ENCODE results near the gene EXOC6B. TPM values are rescaled to one million over a fixed set of nuclear protein-coding genes. Genes with fewer than 3 reads are reported as not detected.

EXOC6B gene
- total RNA-seq, 1 donor: 9.0 TPM

DNA sequence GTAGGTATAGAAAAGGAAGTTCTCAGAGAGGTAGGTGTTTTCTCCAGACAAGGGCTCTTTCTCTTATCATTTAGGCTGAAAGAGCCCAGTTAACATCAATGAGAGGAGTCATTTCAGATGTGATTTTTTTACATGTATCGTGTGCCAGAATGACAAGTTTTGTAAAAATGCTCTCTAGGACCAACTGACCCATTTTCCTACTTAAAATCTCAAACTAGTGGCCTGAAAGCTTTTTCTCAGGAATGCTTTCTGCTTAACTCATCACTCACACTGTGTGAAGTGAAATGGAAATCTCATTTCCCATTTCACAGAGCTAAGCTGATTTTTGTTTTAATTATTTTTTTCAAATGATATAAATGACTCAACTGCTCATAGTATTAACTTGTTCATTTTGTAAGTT lies 549.5 kb downstream of the EXOC6B start:
- Histone ChIP-seq H3K9me3 (ENCODE audit: low read depth, low read length) (no peaks in the 10 kb centered on the region), H3K27me3 (ENCODE audit: insufficient read depth, low read length) (no peaks in the 10 kb centered on the region), H3K4me1 (ENCODE audit: insufficient read depth, low read length) (no peaks in the 10 kb centered on the region), H3K4me3 (ENCODE audit: low read length) (no peak overlapping the region)

GRCh38 chr2:72275084-72275483 lies 550.7 kb downstream of the EXOC6B start:
- Histone ChIP-seq H3K4me1 (ENCODE audit: insufficient read depth, low read length) (no peaks in the 10 kb centered on the region), H3K9me3 (ENCODE audit: low read depth, low read length) (no peaks in the 10 kb centered on the region), H3K4me3 (ENCODE audit: low read length) (no peak overlapping the region), H3K27me3 (ENCODE audit: insufficient read depth, low read length) (no peaks in the 10 kb centered on the region)

DNA sequence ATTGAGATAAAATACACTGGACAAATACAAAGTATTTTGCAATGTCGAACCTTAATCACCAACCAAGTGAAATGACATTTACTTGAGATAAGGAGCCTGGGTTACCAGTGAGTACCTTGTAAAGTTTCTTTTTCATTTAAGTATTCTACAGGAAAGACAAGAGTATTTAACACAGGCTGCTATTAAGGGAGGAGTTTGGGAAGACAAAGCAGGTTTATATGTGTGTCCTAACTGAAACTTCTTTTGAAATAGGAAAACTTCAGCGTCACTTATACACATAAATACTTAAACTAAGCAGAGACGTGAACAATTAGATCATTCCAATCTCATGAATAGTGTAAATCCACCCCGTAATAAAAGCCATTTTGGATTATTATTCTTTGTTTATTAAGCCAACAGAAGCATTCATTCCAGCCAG lies 551.4 kb downstream of the EXOC6B start:
- H3K4me3 ChIP-seq (ENCODE audit: low read length): no peak overlapping the region
- no peaks in the 10 kb centered on the region for H3K9me3 ChIP-seq (ENCODE audit: low read depth, low read length)
- no peaks in the 10 kb centered on the region for H3K27me3 ChIP-seq (ENCODE audit: insufficient read depth, low read length)
- H3K4me1 ChIP-seq (ENCODE audit: insufficient read depth, low read length): no peaks in the 10 kb centered on the region

- Histone ChIP-seq H3K4me3 (ENCODE audit: low read length) (no peak overlapping the region), H3K27me3 (ENCODE audit: insufficient read depth, low read length) (no peaks in the 10 kb centered on the region), H3K9me3 (ENCODE audit: low read depth, low read length) (no peaks in the 10 kb centered on the region), H3K4me1 (ENCODE audit: insufficient read depth, low read length) (no peaks in the 10 kb centered on the region)
Measured at GRCh38 chr2:72273384-72273783, 552.4 kb downstream of the EXOC6B start.

DNA sequence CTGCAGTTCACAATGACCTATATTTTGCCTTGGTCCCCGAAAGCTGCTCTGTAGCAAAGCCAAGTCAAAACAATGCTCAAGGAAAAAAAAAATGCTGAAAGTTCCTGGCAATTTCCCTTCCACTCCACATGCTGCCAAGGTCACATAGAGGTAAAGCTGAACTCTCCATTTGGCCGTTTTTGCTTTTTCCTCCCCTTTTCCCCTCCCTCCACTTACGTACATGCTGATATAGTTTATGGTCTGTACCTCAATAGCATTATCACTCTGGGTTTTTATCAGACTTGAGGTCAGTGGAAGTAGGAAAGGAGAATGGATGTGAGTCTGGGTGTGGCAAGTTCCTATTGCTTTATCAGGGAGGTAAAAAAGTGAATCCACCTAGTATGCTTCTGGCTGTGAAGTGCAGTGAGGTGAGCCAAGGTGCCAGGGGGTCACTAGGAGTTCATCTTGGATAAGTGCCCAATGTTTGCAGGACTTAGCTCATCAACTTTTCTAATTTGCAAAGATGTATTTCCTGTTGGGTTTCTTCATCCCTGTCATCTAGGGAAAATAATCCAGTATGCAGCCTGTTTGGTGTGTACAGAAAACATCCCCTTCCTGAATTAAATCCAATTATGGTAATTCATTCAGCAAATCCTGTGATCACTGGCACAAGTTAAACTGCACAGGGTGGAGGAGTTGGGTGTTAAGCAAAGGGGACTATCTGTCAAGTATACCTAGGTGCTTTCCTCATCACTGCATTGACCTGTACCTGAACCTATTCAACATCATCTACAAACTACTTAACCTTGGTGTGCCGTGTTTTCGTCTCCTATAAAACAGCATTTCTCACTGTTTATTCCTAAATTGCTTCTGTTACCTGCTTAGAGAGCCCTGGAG lies 553.8 kb downstream of the EXOC6B start:
- Histone ChIP-seq H3K4me1 (ENCODE audit: insufficient read depth, low read length) (no peaks in the 10 kb centered on the region), H3K27me3 (ENCODE audit: insufficient read depth, low read length) (no peaks in the 10 kb centered on the region), H3K9me3 (ENCODE audit: low read depth, low read length) (no peaks in the 10 kb centered on the region), H3K4me3 (ENCODE audit: low read length) (no peak overlapping the region)

DNA sequence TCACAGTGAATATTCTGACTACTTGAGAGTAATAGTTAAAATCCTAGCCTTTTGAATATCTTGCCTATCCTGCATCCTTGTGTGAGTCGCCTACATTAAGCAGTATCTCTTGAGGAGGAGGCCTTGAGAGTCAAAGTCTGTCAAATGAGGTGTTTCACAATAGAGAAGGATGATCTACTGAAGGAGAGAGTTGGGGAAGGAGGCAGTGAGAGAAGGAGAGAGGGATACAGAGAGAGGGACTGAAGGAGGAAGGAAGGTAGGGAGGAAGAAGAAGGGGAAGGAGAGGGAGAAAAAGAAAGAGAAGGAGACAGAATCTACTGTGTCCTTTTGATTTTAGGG lies 554.6 kb downstream of the EXOC6B start:
- no peaks in the 10 kb centered on the region for H3K4me1 ChIP-seq (ENCODE audit: insufficient read depth, low read length)
- no peaks in the 10 kb centered on the region for H3K27me3 ChIP-seq (ENCODE audit: insufficient read depth, low read length)
- H3K4me3 ChIP-seq (ENCODE audit: low read length): no peak overlapping the region
- H3K9me3 ChIP-seq (ENCODE audit: low read depth, low read length): no peaks in the 10 kb centered on the region

- H3K27me3 ChIP-seq (ENCODE audit: insufficient read depth, low read length): no peaks in the 10 kb centered on the region
- no peaks in the 10 kb centered on the region for H3K9me3 ChIP-seq (ENCODE audit: low read depth, low read length)
- no peaks in the 10 kb centered on the region for H3K4me1 ChIP-seq (ENCODE audit: insufficient read depth, low read length)
- no peak overlapping the region for H3K4me3 ChIP-seq (ENCODE audit: low read length)
Measured at GRCh38 chr2:72270556-72271275, 555.1 kb downstream of the EXOC6B start.

DNA sequence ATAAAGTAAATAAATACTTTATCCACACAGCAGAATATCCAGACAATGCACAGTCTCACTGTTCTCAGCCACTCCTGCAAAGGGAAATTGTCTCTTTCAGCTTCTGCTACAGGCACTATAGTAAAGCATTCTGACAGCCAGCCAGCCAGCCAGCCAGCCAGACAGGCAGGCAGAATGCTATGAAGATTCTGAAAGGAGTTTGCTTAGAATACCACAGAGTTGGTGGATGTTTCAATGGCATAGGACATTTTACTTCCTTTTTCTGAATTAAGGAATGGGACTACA lies 562.1 kb downstream of the EXOC6B start:
- H3K4me3 ChIP-seq (ENCODE audit: low read length): no peak overlapping the region
- no peaks in the 10 kb centered on the region for H3K27me3 ChIP-seq (ENCODE audit: insufficient read depth, low read length)
- no peaks in the 10 kb centered on the region for H3K9me3 ChIP-seq (ENCODE audit: low read depth, low read length)
- H3K4me1 ChIP-seq (ENCODE audit: insufficient read depth, low read length): no peaks in the 10 kb centered on the region

DNA sequence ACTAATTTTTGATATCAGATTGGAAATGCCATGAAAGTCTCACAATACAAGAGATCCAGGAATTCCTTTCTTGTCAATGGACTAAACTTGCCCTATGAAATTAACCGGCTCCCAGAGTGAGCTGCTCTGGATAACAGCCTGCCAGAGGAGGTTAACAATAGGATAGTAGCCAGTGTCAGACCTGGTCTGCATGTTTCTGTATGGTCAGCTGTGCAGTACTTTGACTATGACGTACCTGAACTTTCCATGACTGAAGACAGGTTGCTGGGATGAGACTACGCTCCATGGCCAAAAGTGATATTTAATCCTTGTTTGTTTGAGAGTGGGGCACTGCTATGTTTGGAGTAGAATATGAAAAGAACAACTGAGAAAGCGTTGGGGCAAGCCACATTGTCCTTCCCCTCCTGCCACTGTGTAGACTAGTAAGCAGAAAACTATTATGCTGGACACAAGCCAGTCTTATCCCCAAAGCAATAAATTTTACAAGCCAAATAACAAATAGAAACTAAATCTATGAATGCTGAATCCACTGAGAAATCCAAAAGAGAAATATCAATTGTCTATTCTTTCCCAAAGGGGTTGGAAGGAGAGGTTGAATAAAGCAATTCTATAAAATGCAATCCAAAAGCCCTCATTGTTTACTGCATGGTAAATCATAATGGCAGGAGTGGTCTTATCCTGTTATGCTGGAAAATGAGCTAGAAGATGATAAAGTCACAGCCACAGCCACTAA lies 562.6 kb downstream of the EXOC6B start:
- Histone ChIP-seq H3K9me3 (ENCODE audit: low read depth, low read length) (no peaks in the 10 kb centered on the region), H3K4me1 (ENCODE audit: insufficient read depth, low read length) (no peaks in the 10 kb centered on the region), H3K4me3 (ENCODE audit: low read length) (no peak overlapping the region), H3K27me3 (ENCODE audit: insufficient read depth, low read length) (no peaks in the 10 kb centered on the region)

DNA sequence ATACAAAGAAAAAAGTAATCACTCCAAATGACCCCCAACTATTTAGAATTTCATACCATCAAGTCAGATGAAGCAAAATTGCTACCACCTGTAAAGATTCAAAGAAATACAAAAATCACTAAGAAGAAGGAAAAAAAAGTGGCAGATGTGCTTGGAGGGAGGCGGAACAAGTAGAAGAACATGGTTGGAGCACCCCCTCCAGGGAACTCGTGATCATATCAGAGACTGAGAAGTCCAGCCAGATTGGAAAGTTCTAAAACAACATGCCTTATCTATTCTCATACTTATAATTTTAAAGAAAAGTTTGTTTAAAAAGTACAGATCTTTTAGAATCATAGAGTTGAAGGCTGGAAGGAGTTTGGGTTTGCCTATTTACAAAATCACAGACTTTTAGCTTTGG lies 564.8 kb downstream of the EXOC6B start:
- Histone ChIP-seq H3K9me3 (ENCODE audit: low read depth, low read length) (no peaks in the 10 kb centered on the region), H3K4me3 (ENCODE audit: low read length) (no peak overlapping the region), H3K27me3 (ENCODE audit: insufficient read depth, low read length) (no peaks in the 10 kb centered on the region), H3K4me1 (ENCODE audit: insufficient read depth, low read length) (no peaks in the 10 kb centered on the region)

DNA sequence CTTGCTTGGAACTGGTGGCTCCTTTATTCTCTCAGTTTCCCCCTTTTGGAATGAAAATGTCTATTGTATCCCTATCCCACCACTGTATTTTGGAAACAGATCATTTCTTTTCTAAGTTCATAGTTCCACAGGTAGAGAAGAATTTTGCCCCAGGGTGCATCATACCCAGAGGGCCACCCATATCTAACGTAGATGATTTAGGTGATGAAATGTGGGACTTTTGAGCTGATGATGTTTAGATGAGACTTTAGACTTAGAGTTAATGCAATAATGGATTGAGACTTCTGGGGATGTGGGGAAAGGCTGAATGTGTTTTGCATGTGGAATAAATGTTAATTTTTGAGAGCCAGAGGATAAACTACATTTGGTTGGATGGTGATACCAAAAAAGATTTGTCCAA lies 570.3 kb downstream of the EXOC6B start:
- Histone ChIP-seq H3K9me3 (ENCODE audit: low read depth, low read length) (no peaks in the 10 kb centered on the region), H3K27me3 (ENCODE audit: insufficient read depth, low read length) (no peaks in the 10 kb centered on the region), H3K4me1 (ENCODE audit: insufficient read depth, low read length) (no peaks in the 10 kb centered on the region), H3K4me3 (ENCODE audit: low read length) (no peak overlapping the region)

GRCh38 chr2:72254831-72255451 lies 570.9 kb downstream of the EXOC6B start:
- no peaks in the 10 kb centered on the region for H3K27me3 ChIP-seq (ENCODE audit: insufficient read depth, low read length)

DNA sequence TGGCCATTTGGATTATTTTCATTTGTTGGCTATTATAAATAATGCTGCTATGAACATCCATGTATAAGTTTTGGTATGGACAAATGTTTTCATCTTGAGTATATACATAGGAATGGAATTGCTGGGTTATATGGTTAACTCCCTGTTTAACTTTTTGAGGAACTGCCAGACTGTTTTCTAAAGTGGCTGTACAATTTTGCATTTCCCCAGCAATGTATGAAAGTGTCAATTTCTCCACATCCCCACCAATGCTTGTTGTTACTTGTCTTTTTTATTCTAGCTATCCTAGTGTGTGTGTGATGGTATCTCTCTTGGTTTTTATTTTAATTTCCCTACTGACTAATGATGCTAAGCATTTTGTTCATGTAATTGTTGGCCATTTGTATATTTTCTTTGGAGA lies 587.5 kb downstream of the EXOC6B start:
- Histone ChIP-seq H3K9me3 (ENCODE audit: low read depth, low read length) (no peaks in the 10 kb centered on the region), H3K4me1 (ENCODE audit: insufficient read depth, low read length) (no peaks in the 10 kb centered on the region)

More at GRCh38 chr2:72254831-72255451, 570.9 kb downstream of the EXOC6B start:
- Histone ChIP-seq H3K9me3 (ENCODE audit: low read depth, low read length) (no peaks in the 10 kb centered on the region), H3K4me1 (ENCODE audit: insufficient read depth, low read length) (no peaks in the 10 kb centered on the region), H3K4me3 (ENCODE audit: low read length) (no peak overlapping the region)

GRCh38 chr2:72237549-72237948 lies 588.3 kb downstream of the EXOC6B start:
- no peaks in the 10 kb centered on the region for H3K9me3 ChIP-seq (ENCODE audit: low read depth, low read length)
- H3K4me3 ChIP-seq (ENCODE audit: low read length): no peak overlapping the region
- H3K4me1 ChIP-seq (ENCODE audit: insufficient read depth, low read length): no peaks in the 10 kb centered on the region
- H3K27me3 ChIP-seq (ENCODE audit: insufficient read depth, low read length): no peaks in the 10 kb centered on the region

More for the DNA sequence above, 587.5 kb downstream of the EXOC6B start:
- Histone ChIP-seq H3K4me3 (ENCODE audit: low read length) (no peak overlapping the region), H3K27me3 (ENCODE audit: insufficient read depth, low read length) (no peaks in the 10 kb centered on the region)

- Histone ChIP-seq H3K27me3 (ENCODE audit: insufficient read depth, low read length) (no peaks in the 10 kb centered on the region), H3K9me3 (ENCODE audit: low read depth, low read length) (no peaks in the 10 kb centered on the region), H3K4me1 (ENCODE audit: insufficient read depth, low read length) (no peaks in the 10 kb centered on the region), H3K4me3 (ENCODE audit: low read length) (no peak overlapping the region)
Measured at GRCh38 chr2:72236445-72237067, 589.3 kb downstream of the EXOC6B start.

Measured in mononuclear cell (primary cell).